Anterior cingulate cortex (tissue), 58 donors: Measurements from ENCODE around the gene ABCC11.
"Not testable (repeated sequence)": the region's sequence is repeated elsewhere in the genome, so short reads cannot be mapped to it uniquely, and the experiment has no call there.

Experiments
- DNase-seq, 58 donors: peaks; one replicate each; lab custom pipeline; 2025; lab: John Stamatoyannopoulos, UW

ABCC11 gene

DNA sequence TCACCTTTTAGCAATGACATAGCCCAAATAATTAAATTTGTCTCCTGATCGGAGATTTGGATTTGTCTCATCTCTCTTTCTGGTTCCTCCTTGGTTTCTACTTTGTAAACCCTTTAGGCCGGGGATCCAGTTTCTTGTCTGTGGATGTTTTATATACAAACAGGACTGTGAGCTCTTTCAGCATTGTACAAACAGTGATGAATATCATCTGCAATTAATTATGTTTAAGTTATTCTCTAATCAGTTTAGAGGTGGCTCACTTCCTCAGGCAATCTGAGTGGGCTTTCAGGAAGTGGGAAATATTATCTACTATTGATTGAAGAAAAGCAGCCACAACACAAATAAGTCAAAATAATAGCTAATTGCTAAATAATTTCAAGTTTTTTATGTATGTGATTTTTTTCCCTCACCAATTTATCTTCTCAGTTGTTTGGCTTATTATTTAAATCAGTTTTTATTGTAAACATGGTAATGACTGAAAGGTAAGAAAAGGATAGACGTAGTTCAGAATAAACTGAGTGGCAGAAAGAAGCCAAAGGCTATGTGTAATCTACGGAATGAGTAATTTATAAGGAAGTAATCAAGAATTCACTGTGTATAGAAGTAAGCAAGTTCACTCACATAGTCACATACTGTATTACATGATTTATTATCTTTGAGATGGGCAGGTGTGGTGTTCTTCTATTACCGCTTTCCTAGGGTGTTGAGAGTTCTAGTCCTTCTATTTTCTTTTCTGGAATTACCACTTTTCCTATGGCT lies 3.4 kb upstream of the ABCC11 start:
- no peak for DNase-seq

DNA sequence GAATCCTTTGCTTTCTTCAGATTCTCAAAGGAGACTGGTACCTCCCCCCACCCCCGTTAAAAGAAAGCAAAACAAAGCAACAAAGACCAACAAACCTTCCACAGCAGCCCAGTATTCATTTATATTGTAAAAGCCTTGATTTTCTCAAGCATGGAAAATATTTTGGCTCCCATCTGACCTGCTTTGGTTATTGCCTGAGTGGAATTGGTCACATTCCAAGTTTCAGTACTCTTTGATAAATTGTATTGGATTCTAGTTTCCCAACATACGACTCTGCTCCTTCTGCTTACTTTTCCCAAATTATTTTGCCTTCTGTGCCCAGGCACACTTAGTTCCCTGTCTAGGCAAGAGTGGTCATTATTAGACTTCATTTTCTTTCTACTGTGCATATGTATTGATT lies 1.3 kb downstream of the ABCC11 start:
- DNase-seq: no peak

DNA sequence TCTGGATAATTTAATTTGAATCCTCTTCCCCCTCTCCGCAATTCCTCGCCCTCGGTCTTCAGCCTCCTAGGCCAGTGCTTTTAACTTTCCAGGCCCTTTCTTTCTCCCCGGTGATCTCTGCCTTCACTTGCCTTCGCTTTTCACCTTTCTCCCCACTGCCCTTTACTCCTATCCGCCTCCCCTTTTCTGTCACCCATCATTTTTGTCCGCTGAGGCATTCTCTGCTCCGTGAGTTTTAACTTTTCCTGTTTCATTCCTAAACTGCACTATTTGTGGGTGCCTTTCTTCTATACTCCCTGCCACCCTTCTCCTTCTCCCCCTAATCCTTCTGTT lies 2.5 kb downstream of the ABCC11 start:
- DNase-seq: no peak

DNA sequence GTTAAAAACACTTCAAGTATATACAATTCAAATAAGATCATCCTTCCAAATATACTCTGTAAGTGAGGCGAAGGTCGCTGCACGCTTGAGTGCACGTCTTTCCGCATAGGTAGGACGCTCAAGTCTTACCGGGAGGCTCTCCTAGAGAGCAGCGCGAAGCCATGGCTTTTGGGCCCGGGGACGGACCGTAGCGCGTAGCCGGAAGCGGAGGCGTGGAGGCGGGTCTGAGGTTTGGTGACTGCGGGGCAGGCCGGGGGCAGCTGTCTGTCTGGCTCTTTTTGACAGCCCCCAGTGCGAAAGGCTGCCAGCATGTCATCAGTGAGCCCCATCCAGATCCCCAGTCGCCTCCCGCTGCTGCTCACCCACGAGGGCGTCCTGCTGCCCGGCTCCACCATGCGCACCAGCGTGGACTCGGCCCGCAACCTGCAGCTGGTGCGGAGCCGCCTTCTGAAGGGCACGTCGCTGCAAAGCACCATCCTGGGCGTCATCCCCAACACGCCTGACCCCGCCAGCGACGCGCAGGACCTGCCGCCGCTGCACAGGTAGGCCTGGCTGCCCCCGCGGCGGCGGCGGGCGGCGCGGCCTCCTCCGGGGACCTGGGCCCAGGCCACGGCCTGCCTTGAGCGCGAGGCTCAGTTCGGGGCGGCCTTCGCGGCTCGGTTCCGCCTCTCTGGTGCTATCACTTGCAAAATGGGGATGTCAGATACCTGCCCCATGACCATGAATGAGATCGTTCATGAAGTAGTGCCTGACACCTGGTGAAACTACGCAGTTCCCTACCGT lies 3.1 kb downstream of the ABCC11 start, which contains the start of gene LONP2:
Gene LONP2, plus strand, starts transcription at position 221 of the 783 bp plus-strand sequence. Its CDS starts 89 bp downstream, at position 310.
- peak; percentile 46 to 94 (median 86) for DNase-seq

DNA sequence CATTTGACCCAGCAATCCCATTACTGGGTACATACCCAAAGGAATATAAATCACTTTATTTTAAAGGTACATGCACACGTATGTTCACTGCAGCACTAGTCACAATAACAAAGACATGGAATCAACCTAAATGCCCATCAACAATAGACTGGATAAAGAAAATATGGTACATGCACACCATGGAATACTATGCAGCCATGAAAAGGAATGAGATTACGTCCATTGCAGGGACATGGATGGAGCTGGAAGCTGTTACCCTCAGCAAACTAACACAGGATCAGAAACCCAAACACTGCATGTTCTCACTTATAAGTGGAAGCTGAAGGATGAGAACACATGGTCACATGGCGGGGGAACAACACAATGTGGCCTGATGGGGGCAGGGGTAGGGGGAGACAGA lies 7.2 kb downstream of the ABCC11 start:
- not testable (repeated sequence) for DNase-seq

DNA sequence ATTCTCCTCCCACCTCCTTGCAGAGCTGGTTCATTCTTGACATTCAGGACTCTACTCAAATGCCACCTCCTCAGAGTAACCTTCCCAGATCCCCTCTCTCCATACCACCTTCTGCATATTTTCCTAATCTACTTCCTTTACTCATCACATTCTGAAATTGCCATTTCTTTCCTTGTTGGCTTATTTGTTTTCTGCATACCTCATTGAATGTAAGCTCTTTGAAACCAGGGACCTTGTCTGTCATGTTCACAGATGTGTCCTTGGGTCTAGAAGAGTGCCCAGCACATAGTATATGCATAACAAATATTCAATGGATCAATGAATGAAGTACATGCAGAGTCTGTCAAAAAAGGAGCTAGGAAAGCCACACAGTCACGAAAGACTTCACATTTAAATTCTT lies 11.1 kb downstream of the ABCC11 start:
- DNase-seq: no peak

DNA sequence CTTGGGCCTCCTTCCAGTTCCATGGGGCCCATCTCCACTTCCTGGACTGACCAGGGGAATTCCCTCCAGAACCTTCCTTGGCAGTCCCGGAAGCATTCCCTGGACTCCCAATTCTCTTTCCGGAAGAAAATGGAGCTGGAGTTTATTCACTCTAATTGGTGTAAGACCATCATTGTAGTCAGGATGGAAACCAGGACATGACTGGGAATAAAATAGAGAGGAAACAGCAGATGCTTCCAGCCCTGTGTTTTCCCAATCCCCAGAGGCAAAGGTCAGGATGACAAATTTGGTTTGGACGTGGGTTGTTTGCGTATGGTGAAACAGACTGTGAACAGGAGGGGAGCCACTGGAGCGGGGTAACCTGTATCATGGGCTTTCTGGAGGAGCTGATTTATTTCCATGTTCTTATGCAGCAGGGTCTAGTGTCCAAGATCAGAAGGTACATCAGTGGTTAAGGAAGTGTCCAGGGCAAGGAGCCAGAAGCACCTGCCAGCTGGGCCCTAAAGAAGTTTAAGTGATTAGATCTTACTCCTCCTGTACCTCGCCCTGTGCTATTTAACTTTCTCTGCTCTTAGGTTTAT lies 11.7 kb downstream of the ABCC11 start:
- DNase-seq: no peak

DNA sequence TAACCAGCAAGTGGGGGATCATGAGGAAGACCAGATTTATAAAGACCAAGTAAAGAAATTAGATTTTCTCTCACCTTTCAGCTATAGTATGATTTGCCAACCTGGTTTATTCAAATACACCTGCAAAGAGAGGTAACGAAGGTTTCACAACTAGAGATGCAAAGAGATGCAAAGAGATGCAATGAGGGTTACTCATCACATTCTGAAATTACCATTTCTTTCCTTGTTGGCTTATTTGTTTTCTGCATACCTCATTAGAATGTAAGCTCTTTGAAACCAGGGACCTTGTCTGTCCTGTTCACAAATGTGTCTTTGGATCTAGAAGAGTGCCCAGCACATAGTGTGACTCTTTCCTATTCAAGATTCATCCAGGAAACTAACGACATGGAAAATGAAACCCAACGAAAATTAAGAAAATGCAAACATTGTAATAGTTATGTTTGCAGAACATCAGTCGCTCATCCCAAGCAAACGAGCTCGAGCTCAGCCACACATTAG lies 12.2 kb downstream of the ABCC11 start:
- DNase-seq: no peak

DNA sequence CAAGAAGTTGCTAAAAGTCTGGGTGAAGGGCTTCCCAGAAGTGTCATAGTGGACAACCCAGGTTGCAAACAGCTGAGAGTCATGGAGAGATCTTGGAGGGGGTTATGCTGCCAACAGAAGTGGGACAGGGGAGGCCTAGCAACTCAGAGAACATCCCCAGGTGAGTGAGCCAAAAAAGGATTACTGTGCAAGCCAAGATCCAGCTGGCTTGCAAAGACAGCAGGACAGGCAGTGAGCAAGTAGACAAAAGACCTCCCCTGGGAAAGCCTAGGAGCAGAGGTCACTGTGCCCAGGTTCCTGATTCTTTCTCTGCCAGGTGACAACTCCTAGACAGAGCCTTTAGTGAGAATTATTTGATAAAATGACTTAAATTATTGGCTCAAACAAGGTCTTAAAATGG lies 12.7 kb downstream of the ABCC11 start:
- no peak for DNase-seq

DNA sequence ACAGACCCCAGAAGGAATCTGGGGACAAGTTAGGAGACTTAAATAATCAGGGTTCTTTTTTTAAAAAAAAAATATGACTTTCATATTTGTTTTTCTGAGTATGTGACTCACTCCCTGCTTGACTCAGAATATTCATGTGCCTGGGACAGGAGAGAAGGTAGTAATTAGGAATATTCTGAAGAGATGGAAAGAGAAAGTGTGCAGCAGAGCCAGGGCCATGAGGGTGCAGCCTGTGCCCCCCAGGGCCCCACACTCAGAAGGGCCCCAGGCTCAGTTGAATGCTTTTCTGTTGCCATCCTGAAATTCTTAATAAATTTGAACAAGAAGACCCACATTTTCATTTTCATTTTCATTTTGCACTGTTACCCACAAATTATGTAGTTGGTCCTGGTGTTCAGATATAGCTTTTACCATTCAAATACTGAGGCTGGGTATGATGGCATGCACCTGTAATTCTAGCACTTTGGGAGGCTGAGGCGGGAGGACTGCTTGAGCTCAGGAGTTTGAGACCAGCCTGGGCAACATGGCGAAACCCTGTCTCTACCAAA lies 14.8 kb downstream of the ABCC11 start:
- no peak for DNase-seq

DNA sequence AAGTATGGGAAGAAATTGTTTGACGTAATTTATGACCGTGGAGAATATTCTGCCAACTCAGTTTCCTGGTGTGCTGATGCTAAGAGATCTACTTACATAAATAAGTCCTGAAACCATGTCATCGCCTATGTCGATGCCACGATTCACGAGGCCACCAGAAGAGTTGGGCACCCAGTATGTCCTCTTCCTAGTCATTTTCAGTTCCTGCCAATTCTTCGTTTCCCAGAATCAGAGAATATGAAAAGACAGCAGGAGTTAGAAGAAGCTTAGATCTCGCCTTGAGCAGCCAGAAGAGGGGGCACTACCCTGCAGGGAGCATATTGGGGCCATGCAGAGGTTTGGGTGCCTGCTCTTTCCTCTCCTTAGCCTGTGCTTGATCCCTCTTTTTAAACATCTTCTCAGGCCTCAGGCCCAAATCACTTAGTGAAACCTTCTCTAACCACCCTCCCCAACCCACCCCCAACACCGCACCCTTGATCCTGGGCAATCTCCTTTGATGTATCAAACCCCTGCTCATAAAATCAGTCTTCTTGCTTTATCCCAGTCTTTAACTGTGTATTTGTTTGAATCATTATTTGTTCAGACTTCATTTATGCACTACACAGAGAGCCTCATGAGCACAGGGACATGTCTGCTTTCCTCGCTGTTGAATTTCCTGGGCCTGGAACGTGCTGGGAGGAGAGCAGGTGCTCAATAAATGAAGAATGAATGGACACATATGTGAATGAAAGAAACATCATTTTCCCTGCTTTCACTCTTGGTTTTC lies 15.4 kb downstream of the ABCC11 start:
- peak in 15 of 58 donors; percentile 0 to 34 (median 5) for DNase-seq

DNA sequence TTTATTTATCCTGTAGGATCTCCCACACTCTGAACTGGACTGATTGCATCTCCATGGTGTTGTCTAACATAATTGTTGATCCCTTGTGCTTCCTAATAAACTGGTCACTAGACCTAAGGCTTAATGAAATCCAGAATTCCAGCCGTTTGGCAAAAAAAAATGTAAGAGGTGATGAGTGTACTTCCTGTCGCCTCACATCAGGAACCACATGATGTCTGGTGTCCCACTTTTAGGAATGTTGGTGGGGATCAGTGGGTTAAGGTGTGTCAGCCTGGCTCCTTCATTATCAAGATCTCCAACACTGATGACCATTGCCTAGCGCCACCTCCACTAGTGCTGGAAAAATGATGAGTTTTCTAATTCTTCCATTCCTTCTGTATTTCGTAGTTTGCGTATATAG lies 21.9 kb downstream of the ABCC11 start:
- no peak for DNase-seq

DNA sequence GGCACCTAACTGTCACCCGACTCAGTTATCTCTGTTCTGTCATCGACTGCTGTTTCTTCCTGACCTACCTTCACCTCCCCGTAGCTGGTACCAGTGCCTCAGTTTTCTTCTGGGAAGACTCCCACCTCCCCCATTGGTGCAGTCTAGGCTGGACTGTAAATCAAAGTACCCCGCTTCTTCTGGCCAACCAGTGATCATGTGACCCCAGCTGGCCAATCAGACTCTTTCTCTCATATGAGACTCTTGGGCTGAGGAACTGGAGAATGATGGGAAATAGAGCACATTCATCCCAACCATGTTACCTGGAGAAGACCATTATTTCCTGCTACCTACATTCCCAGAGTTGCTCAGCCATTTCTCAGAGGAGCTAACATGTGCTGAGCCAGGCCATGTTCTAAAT lies 23.8 kb downstream of the ABCC11 start:
- no peak for DNase-seq

DNA sequence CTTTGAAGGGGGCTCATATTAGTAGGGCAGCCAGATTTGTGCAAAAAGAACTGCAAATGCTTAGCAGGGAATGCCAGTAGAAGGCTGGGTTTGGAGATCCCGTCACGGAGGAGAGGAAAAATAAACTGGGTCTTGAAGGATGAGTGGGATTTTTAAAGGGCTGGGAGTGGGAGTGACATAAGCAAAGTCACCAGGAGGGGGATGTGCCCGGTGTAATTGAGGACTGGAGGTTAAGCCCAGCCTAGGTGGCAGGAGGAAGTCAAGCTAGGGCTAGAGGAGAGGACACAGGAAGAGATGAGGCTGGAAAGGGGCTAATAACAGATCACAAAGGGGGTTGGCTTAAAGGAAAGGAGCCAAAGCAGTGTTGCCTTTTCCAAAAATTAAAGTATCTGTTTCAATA lies 26.4 kb downstream of the ABCC11 start:
- no peak for DNase-seq

DNA sequence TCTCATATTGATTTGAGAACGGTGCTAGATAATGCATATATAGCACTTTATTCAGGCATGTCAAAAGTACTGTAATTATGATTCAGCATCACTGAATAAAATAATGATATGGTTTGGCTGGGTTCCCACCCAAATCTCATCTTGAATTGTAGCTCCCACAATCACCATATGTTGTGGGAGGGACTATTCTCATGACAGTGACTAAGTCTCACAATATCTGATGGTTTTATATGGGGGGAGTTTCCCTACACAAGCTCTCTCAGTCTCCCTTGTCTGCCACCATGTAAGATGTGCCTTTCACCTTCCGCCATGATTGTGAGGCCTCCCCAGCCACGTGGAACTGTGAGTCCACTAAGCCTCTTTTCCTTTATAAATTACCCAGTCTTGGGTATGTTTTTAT lies 28.9 kb downstream of the ABCC11 start:
- DNase-seq: no peak

DNA sequence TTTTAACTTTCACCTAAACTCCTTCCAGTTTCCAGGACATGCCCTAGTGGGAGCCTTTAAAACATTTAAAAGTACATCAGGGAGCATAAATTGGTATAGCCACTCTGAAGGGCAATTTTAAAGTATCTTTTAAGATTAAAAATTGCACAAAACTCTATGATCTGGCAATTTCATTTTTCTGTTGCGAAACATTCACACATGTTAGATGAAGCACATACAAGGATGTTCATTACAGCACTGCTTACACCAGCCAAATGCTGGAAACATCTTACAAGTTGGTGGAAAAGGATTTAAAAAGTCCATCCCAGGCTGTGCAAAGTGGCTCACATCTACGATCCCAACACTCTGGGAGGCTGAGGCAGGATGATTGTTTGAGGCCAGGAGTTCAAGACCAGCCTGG lies 29.6 kb downstream of the ABCC11 start:
- no peak for DNase-seq

DNA sequence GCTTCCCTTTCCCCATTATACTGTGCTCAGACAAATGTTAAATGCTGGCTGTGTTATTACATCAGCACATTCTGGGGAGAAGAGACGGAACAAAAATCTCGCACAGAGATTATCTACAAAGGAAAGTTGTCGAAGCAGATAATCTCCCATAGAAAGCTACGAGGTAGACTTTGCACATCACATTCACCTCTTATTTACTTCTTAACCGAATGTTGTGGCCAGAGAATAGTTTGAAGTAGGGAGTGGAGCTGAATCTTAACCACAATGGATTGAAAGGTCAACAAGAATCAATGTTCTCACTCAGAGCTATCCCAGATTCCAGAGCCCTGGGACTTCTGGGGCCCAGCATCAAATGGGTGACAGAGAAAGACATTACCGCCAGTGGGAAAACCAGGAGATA lies 31.6 kb downstream of the ABCC11 start:
- no peak for DNase-seq

DNA sequence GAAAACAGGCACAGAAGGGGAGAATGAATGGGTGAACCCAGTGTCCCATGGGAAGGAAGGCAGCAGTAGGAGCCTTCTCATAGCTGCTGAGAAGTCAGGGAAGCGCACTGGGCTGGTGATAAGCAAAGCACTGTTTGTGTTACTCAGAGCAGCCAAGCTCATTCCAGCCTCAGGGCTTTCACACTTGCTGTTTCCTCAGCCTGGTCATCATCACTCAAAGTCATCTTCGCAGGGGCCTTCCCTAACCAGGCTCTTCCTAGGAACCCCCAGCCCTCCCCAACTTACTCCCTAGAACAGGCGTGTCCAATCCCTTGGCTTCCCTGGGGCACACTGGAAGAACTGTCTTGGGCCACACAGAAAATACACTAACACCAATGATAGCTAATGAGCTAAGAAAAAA lies 35.3 kb downstream of the ABCC11 start:
- DNase-seq: no peak

DNA sequence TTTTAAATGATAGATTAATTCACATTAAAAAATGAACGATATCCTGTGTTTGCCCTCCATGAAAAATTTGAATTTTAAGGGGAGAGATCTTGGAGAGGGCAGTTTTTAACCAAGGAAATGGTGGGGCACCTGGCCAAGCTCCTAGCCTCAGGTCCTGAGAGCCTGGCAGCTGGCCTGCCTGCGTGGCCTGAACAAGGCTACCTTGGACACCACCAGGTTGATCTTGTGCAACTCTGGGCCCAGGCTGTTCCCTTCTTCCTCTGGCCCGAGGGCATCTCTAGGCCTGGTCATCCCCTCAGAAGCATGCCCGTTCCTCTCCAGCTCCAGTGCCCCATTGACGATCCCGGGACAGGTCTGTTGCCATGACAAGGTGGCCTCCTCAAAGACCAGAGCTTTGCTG lies 36.6 kb downstream of the ABCC11 start:
- DNase-seq: no peak

DNA sequence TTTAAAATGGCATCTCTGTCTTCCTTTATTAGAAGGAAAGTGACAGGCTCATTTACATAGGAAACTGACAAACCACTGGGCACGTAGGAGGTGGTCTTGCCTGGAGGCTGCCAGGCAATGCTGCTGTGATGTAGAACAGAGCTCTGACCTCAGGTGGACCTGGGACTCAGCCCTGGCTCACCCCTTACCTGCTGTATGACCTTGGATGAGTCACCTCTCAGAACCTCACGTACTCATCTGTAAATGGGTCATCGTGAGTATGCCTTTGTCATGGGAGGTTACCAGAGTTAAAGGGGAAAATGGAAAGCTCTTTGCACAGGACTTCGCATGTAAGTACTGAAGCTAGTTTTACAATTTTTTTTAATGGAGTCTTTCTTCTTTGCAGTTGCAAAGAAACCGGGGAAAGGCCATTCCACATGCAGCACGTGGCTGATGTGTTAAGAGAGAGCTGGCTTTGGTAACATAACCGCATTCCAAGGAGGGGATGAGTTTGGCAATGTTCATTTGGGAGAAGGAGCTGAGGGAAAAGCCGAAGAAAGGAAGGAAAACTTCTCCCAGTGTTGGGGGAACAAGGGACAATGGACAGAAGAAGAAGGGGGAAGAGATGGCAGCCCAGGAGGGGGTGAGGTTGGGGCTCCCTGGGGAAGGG lies 40.6 kb downstream of the ABCC11 start:
- DNase-seq: no peak
